ENCODE results near the gene ALMS1.

DNA sequence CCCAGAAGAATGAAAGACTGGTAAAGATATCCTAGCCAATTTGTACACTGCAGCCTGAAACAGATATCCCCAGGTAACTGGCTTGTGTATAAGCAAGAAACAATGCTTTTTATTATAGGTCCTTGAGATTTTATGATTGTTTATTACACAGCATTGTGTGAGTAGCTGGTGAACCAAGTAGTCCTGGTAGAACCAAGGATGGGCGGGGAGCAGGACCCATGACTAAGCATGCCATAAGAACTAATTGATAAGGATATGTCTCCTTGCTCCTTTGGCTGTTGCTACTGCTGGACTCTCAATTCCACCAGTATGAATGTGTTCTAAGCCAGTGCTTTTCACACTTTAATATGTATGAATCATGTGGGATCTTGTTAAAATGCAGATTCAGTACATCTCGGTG lies 12.3 kb upstream of the ALMS1 start:
- no peak for TF ChIP-seq CTCF (IDR thresholded peaks at IDR 0.05)
- TF ChIP-seq POLR2A (IDR thresholded peaks at IDR 0.05) = no peak
- no peak for TF ChIP-seq POLR2AphosphoS5 (IDR thresholded peaks at IDR 0.05)
